SJSA1 (cell line): ENCODE data around the gene TXNRD2. TPM values are rescaled to one million over a fixed set of nuclear protein-coding genes. Genes with fewer than 3 reads are reported as not detected.

ENCODE experiments used
- DNase-seq, 2 experiments: peaks; one replicate each; pipeline ENCODE4 v3.0.0-alpha.2; 2015 to 2020; ENCODE audit warnings: low spot score in 2 of 2, low read depth in 1 of 2
- H3K27ac ChIP-seq: fragments of 250-450 bp; sonication (Bioruptor Pico); 2 replicates; pipeline ENCODE4 v1.5.1; 2020; ENCODE audit warnings: mild to moderate bottlenecking, moderate library complexity
- H3K27me3 ChIP-seq: fragments of 250-450 bp; sonication (Bioruptor Pico); replicated peaks from 2 replicates; pipeline ENCODE4 v1.5.1; 2020; ENCODE audit warnings: mild to moderate bottlenecking, moderate library complexity
- H3K36me3 ChIP-seq: fragments of 250-450 bp; sonication (Bioruptor Pico); 2 replicates; pipeline ENCODE4 v1.5.1; 2020; ENCODE audit warnings: mild to moderate bottlenecking
- H3K4me1 ChIP-seq: fragments of 250-450 bp; sonication (Bioruptor Pico); replicated peaks from 2 replicates; pipeline ENCODE4 v1.6.1; 2021; ENCODE audit warnings: mild to moderate bottlenecking
- H3K4me3 ChIP-seq: fragments of 250-450 bp; sonication (Bioruptor Pico); 2 replicates; pipeline ENCODE4 v1.5.1; 2020; ENCODE audit warnings: mild to moderate bottlenecking
- H3K9me3 ChIP-seq: fragments of 250-450 bp; sonication (Bioruptor Pico); replicated peaks from 2 replicates; pipeline ENCODE4 v1.5.1; 2020; ENCODE audit warnings: mild to moderate bottlenecking
- total RNA-seq: library from RNA; depleted of rRNA; stranded (reverse); fragments of >200 nt; shearing (Covaris generic); gene quantifications from 2 replicates; pipeline ENCODE4 v1.2.3, GENCODE V29; 2014

TXNRD2 gene
- total RNA-seq, 1 experiment from 2014 or later = 42.5 TPM

DNA sequence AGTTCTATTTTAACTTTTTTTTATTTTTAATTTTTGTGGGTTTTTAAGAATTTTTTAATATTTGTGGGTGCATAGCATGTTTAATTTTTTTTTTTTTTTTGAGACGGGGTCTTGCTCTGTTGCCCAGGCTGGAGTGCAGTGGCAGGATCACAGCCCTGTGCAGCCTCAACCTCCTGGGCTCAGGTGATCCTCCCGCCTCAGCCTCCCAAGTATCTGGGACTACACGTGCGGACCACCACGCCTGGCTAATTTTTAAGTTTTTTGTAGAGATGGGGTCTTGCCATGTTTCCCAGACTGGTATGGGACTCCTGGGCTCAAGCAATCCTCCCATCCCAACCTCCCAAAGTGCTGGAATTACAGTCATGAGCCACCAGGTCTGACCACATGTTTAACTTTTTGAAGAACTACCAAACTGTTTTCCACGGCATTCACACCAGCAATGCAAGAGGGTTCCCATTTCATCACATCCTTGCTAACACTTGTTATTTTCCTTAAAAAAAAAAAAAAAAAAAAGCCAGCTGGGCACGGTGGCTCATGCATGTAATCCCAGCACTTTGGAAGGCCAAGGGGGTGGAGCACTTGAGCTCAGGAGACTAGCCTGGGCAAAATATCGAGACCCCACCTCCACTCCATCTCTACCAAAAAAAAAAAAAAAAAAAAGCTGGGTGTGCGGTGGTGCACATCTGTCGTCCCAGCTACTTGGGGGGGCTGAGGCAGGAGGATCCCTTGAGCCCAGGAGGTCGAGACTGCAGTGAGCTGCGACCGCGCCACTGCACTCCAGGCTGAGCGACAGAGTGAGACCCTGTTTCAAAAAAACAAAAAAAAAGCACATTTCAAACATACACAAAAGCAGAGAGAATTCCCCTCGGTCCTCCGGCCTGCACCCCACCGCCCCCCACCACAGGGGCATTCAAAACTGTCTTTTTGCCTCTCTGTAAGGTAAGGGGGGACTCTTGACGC lies 16.7 kb upstream of the TXNRD2 start:
- Histone ChIP-seq H3K4me1 (peaks cover 3% of the 10 kb centered on the region), H3K27ac (no peak overlapping the region), H3K27me3 (no peaks in the 10 kb centered on the region), H3K9me3 (no peaks in the 10 kb centered on the region), H3K36me3 (peaks cover 48% of the 10 kb centered on the region), H3K4me3 (no peak overlapping the region)
- DNase-seq = no peak

DNA sequence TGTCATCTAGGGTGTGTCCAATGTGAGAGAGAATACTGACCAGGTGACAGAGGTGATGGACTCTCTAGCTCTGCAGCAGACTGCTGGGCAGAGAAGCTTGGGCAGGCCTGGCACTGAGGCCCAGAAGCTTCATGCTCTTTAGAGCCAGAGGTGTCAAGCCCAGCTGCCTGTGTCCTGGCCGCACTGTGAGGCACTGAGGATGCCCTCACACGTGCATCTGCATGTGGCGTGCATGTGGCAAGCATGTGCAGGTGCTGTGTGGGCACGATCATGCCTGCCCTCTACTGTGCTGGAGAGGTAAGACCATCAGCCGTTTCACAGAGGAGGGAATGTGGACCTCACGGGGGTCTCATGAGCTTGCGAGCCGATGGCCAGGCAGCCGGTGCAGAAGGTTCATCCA lies 15.8 kb upstream of the TXNRD2 start:
- Histone ChIP-seq H3K27me3 (no peaks in the 10 kb centered on the region), H3K4me1 (peaks cover 7% of the 10 kb centered on the region), H3K4me3 (no peak overlapping the region), H3K36me3 (peaks cover 38% of the 10 kb centered on the region), H3K27ac (no peak overlapping the region), H3K9me3 (no peaks in the 10 kb centered on the region)
- no peak for DNase-seq

DNA sequence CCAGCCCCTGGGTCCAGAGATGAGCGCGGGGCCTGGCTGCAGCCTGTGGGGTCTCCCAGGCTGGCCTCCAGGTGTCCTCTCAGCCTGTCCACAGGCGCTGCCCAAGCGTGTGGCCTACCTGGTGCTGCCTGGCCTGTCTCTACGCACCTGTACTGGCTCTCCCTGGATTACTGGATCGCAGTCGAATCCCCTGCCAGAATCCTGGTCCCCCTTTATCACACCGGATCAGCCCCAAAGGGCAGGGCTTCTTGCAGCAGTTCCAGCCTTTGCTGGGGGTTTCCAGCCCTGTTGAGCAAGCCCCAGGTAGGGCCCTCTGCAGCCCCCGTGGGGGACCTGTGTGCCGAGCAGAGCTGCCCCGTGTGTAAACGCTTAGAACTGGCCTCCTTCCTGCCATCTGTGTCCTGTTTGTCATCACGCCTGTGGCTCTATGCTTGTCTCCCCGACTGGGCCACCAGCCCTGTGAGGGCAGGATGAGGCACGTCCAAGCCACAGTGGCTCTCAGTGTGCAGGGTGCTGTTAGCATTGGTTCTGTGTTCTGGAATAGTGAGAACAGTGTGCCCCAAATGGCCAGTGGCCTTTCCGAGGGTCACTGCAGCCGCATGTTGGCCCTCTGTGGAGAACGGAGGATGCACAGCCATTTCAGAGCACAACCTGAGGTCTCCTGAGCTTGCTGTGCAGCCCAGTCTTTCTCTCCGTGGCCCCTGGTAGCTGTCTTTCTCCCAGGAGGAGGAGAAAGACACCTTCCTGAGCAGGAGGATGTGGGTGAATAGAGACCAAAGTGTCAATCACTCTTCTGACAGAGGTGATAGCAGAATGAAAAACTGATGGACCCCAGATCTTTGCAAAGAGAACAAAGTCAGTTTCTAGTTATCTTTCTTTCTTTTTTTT lies 13.9 kb upstream of the TXNRD2 start:
- H3K4me1 ChIP-seq = peaks cover 7% of the 10 kb centered on the region
- no peak overlapping the region for H3K27ac ChIP-seq
- H3K27me3 ChIP-seq = no peaks in the 10 kb centered on the region
- H3K4me3 ChIP-seq = no peak overlapping the region
- H3K36me3 ChIP-seq = peaks cover 32% of the 10 kb centered on the region
- H3K9me3 ChIP-seq = no peaks in the 10 kb centered on the region
- DNase-seq = no peak

DNA sequence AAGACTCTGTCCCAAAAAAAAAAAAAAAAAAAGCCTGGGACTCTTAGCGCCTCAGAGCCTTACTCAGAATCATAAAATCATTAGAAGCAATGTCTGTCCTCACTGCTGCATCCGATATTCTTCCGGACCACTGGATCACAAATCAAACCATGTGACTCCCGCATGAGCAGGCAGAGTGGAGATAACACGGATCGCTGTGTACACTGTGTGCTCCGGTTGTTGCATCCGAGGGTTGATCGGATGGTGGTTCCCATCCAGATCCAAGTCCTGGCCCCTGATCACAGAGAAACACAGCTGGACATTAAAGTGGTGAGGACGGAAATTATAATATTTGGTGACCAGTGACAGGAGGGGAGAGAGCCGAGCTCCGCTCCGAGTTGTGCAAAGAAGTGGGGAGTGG lies 9.7 kb upstream of the TXNRD2 start:
- Histone ChIP-seq H3K4me3 (no peak overlapping the region), H3K36me3 (peaks cover 44% of the 10 kb centered on the region), H3K27me3 (no peaks in the 10 kb centered on the region), H3K27ac (no peak overlapping the region), H3K9me3 (no peaks in the 10 kb centered on the region), H3K4me1 (peaks cover 35% of the 10 kb centered on the region)
- no peak for DNase-seq

DNA sequence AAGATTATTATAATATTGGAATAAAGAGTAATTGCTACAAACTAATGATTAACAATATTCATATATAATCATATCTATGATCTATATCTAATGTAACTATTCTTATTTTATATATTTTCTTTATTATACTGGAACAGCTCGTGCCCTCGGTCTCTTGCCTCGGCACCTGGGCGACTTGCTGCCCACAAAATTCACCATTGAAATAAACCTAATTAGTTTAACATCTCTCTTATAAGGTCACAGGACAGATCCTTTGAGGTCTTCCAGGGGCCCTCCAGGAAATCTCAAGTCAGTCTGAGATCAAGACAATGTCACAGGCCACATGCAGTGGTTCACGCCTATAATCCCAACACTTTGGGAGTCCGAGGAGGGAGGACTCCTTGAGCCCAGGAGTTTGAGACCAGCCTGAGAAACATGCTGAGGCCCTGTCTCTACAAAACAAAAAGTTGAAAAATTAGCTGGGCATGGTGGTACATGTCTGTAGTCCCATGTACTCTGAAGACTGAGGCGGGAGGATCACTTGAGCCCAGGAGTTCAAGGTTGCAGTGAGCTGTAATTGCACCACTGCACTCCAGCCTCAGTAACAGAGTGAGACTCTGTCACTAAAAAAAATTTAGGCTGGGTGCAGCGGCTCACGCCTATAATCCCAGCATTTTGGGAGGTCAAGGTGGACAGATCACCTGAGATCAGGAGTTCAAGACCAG lies 6.6 kb upstream of the TXNRD2 start:
- Histone ChIP-seq H3K27ac (peak overlapping the region; percentile 78), H3K9me3 (no peaks in the 10 kb centered on the region), H3K27me3 (no peaks in the 10 kb centered on the region), H3K36me3 (peaks cover 35% of the 10 kb centered on the region), H3K4me3 (no peak overlapping the region), H3K4me1 (peaks cover 49% of the 10 kb centered on the region)
- DNase-seq = no peak

DNA sequence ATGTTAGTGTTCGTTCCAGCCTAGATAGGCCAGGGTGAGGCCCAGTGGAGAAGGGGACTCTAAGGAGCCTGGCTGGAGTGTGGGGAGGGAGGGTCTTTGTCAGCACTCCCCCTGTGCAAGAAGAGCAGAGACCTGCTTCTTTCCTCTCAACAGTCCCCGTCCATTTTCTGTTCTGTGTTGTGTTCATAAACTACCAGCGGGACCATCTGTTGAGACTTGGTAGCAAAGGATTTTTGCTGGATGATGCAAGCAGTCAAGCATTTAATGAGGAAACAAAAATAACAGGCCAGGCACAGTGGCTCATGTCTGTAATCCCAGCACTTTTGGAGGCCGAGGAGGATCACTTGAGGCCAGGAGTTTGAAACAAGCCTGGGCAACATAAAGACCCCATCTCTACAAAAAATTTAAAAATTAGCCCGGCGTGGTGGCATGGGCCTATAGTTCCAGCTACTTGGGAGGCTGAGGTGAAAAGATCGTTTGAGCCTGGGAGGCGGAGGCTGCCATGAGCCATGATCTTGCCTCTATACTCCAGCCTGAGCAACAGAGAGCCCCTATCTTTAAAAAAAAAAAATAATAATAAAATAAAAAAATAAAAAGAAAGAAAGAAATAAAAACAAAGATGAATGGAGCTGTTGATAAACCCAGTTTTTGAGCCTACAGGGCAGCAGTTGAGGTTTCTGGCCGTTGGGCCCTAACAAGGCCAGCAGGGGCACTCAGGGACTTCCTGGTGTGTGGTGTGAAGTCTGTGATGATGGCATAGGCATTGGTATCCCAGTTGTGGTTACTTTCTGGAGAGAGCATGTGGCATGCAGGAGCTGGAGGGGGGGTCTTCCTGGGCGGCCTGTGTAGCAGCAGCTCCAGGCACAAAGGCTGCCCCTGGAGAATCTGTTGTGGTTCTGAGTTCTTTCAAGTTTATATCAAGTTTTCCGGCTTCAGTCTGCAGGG lies 1.7 kb upstream of the TXNRD2 start:
- DNase-seq = peak; percentile 92 to 95
- Histone ChIP-seq H3K9me3 (no peaks in the 10 kb centered on the region), H3K4me3 (peak overlapping the region; percentile 57), H3K27me3 (no peaks in the 10 kb centered on the region), H3K36me3 (peaks cover 16% of the 10 kb centered on the region), H3K4me1 (peaks cover 57% of the 10 kb centered on the region), H3K27ac (peak overlapping the region; percentile 98)

DNA sequence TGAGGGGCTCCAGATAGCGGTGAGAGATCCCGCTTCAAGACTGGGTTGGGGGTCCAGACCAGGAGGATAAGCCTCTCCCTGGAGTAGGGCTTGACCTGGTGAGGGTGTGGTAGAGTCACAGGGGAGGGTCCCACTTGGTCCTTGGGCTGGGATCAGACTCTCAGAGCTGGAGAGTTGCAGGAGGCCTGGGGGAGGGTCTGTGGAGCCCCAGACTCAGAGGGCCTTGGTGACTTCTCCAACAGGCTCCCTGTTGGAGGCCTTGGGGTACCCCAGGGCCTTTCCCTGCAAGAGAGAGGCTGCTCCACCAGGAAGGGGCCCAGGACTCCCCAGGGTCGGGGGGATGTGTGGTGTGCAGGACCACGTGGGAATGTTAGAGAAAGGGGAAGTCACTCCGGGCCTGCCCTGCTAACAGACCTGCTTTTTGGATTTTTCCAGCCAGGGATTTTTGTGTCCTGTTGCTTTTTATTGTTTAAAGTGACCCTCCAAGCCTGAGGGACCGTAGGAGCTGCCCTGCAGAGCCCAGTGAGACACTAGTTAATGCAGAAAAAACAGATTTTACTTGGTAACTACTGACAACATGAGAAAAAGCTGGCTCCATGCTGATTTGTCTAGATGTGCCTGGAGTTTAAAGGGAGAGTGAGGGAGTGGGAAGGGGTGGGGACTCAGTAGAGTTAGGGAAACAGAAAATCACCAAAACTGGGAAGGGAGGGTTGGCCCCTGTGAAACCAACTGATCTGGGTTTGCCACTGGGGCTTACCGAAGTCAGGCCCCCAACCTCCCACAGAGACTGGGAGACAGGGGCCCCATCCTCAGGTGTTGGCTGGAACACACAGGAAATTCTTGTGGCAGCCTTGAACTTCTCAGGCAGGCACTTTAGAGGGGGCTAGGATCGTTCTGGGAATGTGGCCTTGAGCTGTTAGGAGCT lies 801 bp upstream of the TXNRD2 start:
- Histone ChIP-seq H3K36me3 (peaks cover 12% of the 10 kb centered on the region; the same call in 1 of the 2 replicates), H3K9me3 (no peaks in the 10 kb centered on the region)
- DNase-seq = peak in 1 of 2 experiments; percentile 51

DNA sequence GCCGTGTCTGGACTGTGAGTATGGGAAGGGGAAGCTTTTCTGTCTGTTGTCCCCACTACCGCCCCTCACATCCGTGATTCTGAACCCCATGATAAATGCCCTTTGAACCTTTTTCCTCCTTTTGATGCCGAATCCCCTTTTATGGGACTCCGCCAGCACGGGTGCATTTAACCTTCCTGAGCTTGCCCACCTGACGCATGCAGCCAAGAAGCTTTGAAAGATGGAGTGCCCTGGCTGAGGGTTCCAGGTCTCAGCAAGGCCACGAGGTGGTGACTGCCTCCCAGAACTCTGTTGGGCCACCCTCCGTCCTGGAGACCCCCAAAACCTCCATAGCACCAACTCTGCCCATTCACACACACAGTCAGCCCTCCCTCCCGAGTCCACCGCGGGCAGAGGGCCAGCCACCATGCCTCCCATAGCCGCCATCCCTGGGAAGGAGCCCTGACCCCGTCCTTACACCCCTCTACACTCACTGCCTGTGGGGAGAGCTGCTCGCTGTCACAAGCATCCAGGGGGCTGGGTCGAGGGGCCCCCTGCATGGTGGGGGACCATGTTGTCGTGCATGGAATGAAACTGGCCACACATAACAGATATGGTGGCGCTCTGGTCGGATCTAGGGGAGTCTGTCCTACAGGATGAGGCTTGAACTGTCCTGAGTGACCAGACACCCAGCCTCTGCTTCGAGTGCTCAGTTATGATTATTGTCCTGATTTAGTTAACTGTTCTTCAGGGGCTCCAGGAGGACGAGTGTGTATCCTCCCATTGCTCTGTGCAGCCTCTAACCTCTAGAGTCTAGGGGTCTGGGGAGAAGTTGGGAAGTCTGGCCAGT lies 868 bp downstream of the TXNRD2 start:
- peak in 1 of 2 experiments; percentile 49 for DNase-seq
- peak overlapping the region; percentile 98 for H3K27ac ChIP-seq

More for the DNA sequence above, 801 bp upstream of the TXNRD2 start:
- Histone ChIP-seq H3K27ac (peak overlapping the region; percentile 98), H3K27me3 (no peaks in the 10 kb centered on the region), H3K4me1 (peaks cover 50% of the 10 kb centered on the region), H3K4me3 (peak overlapping the region; percentile 57)

DNA sequence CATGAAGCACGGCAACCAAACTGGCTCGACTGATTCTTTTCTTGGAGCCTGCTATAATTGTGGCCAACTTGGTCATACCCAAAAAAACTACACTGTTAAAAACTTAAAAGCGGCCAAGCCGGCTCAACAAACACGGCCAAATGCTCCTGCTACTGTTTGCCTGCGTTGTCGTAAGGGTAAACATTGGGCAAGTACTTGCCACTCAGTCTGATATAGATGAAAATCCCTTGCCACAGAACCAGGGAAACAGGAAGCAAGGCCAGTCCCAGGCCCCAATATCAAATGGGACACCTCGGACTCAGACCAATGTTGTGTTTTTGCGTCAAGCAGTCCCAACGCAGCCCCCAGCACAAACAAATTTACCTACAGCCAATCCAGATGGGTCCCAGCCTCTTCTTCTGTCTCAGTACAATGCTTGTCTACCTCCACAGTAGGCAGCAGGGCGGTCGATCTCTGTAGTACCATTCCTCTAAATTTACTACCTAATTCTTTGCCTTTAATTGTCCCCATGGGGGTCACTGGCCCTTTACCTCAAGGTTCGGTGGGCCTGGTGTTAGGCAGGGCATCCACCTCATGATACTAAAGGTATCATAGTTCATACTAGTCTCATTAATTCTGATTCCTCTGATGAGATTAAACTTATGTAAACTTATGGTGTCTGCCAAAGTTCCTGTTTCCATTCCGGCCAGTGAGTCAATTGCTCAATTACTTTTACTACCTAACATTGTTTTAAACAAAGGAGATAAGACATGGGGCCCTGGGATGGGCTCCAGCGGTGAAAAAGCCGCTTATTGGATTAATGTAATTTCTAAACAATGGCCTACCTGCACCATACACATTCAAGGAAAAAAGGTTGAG lies 3.8 kb downstream of the TXNRD2 start:
- Histone ChIP-seq H3K4me3 (no peak overlapping the region), H3K27me3 (no peaks in the 10 kb centered on the region), H3K36me3 (peaks cover 12% of the 10 kb centered on the region), H3K9me3 (no peaks in the 10 kb centered on the region), H3K27ac (no peak overlapping the region), H3K4me1 (peaks cover 23% of the 10 kb centered on the region)
- no peak for DNase-seq

More for the DNA sequence above, 868 bp downstream of the TXNRD2 start:
- peak overlapping the region; percentile 57 for H3K4me3 ChIP-seq
- H3K27me3 ChIP-seq = no peaks in the 10 kb centered on the region
- peaks cover 10% of the 10 kb centered on the region; the same call in 1 of the 2 replicates for H3K36me3 ChIP-seq
- H3K4me1 ChIP-seq = peaks cover 46% of the 10 kb centered on the region
- no peaks in the 10 kb centered on the region for H3K9me3 ChIP-seq

DNA sequence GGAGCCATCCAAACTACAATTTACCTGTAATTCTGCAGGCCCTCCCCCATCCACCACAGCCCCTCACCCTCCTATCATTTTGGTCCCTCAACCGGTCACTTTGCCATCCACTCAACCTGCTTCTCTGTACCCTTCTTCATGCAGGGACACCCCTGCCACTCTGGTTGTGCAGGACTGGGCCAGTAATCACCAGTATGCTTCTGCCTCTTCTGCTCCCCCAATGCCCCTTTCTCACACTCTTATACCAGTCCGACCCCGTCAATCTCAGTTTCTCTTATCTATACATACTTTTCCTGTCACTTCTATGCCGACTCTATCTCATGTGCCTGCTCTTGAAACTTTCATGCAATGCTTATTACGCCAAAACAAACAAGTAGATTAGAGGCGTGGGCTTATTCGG lies 5.1 kb downstream of the TXNRD2 start:
- peaks cover 12% of the 10 kb centered on the region for H3K4me1 ChIP-seq
- H3K36me3 ChIP-seq = peaks cover 12% of the 10 kb centered on the region
- H3K9me3 ChIP-seq = no peaks in the 10 kb centered on the region
- H3K4me3 ChIP-seq = no peak overlapping the region
- no peak for DNase-seq
- H3K27me3 ChIP-seq = no peaks in the 10 kb centered on the region
- no peak overlapping the region for H3K27ac ChIP-seq
